ENCODE data around the gene KAZN.

Gene KAZN

DNA sequence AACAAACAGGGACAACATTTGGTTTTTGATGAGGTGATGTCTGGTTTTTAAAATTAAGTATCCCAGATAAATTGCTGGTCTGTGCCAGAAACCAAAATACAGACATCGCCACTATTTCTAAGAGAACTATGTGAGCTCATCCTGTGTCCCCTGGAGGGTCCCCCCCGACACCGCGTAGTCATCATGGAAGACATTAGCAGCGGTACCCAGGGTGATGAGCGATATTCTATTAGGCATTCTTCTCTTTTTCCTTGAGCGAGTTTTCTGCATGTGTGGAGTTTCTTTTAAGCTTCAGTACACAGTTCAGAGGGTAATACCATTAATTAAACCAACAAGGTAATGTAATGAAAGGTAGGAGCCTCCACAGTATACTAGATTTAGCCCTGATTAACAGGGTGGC lies 26.5 kb downstream of the KAZN start:
- H3K36me3 ChIP-seq (ENCODE audit: control insufficient read depth, insufficient read depth, low read length) = no peaks in the 10 kb centered on the region
- no peak for DNase-seq
- no peaks in the 10 kb centered on the region for H3K4me1 ChIP-seq (ENCODE audit: control insufficient read depth, insufficient read depth, low read length, poor library complexity, severe bottlenecking)
- no peaks in the 10 kb centered on the region for H3K9me3 ChIP-seq (ENCODE audit: control insufficient read depth, low read length)
- H3K27me3 ChIP-seq (replicated peaks; ENCODE audit: control insufficient read depth, insufficient read depth, low read length, poor library complexity, severe bottlenecking) = no peaks in the 10 kb centered on the region
- H3K4me3 ChIP-seq (ENCODE audit: insufficient read depth, low read depth, low read length, poor library complexity, severe bottlenecking) = no peak overlapping the region
- no peak overlapping the region for H3K27ac ChIP-seq (ENCODE audit: insufficient read depth, low read length, poor library complexity, severe bottlenecking)

DNA sequence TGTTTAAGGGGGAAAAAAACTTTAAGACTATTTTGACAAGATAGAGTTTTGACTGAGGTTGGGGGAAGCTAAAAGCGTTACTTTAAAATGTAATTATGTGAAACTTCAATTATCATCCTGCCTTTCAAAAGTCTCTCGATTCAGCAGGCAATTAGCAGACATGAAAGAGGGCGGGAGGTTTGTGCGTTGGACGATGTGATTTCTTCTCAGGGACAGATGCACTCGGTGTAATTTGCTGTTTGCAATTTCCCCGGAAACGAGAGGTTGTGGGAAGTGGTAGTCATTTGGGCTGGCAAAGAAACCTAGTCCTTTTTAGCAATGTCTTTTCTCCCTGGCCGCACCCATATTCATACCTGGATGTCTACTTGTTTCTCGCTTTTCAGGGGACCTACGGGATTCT lies 27.1 kb downstream of the KAZN start:
- Histone ChIP-seq H3K9me3 (ENCODE audit: control insufficient read depth, low read length) (no peaks in the 10 kb centered on the region), H3K27ac (ENCODE audit: insufficient read depth, low read length, poor library complexity, severe bottlenecking) (no peak overlapping the region), H3K4me1 (ENCODE audit: control insufficient read depth, insufficient read depth, low read length, poor library complexity, severe bottlenecking) (no peaks in the 10 kb centered on the region), H3K36me3 (ENCODE audit: control insufficient read depth, insufficient read depth, low read length) (no peaks in the 10 kb centered on the region), H3K4me3 (ENCODE audit: insufficient read depth, low read depth, low read length, poor library complexity, severe bottlenecking) (no peak overlapping the region), H3K27me3 (replicated peaks; ENCODE audit: control insufficient read depth, insufficient read depth, low read length, poor library complexity, severe bottlenecking) (no peaks in the 10 kb centered on the region)
- no peak for DNase-seq

DNA sequence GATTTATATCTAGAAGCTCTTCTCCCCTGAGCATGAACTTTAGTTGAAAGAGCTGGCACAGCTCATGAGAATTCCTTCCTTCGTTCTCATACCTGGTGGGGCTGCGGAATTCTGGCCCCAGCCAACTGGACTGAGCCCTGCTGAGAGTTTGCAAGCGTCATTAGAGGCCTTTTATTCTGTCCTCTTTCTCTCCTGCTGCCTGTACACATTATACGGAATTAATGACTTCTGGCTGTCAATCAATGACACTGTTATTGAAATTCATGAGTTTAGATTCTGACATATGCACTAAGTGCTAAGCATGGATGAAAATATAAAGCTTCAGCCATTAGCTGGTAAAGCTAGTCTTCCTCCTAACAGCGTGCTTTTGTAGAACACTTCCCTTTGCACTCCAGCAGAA lies 27.5 kb downstream of the KAZN start:
- H3K27ac ChIP-seq (ENCODE audit: insufficient read depth, low read length, poor library complexity, severe bottlenecking) = no peak overlapping the region
- no peaks in the 10 kb centered on the region for H3K27me3 ChIP-seq (replicated peaks; ENCODE audit: control insufficient read depth, insufficient read depth, low read length, poor library complexity, severe bottlenecking)
- no peak for DNase-seq
- H3K4me1 ChIP-seq (ENCODE audit: control insufficient read depth, insufficient read depth, low read length, poor library complexity, severe bottlenecking) = no peaks in the 10 kb centered on the region
- no peaks in the 10 kb centered on the region for H3K36me3 ChIP-seq (ENCODE audit: control insufficient read depth, insufficient read depth, low read length)
- H3K4me3 ChIP-seq (ENCODE audit: insufficient read depth, low read depth, low read length, poor library complexity, severe bottlenecking) = no peak overlapping the region
- no peaks in the 10 kb centered on the region for H3K9me3 ChIP-seq (ENCODE audit: control insufficient read depth, low read length)

DNA sequence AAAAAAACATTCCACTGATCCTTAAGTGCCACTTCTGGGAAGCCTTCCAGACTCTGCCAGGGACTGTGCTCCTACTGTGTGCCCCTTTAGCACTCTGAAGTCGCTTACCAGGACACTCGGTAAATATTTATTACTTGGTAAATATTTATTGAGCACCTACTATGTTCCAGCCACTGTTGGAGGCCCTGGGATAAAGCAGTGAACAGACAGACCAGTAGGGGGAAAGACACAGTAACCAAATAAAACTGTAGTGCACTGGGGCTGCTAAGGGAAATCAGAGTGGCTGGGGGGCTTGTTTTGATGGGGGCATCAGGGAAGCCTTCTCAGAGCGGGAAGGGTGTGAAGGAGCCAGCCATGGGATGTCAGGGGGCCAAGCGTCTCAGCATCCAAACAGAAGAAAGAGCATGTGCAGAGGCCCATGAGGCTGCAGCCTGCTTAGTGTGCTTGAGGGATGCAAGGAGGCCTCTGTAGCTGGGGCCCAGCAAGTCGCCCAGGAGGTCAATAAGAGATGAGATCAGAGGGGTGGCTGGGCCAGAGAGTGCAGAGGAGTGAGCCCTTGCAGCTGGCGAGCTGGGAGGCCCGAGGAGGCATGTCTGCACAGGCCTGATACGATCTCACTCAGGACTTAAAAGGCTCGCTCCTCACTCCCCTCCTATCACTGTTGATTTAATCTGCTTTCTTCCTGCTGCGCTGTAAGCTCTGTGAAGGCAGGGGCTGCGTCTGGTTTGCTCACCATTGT lies 28.6 kb downstream of the KAZN start:
- no peaks in the 10 kb centered on the region for H3K4me1 ChIP-seq (ENCODE audit: control insufficient read depth, insufficient read depth, low read length, poor library complexity, severe bottlenecking)
- no peaks in the 10 kb centered on the region for H3K9me3 ChIP-seq (ENCODE audit: control insufficient read depth, low read length)
- no peak for DNase-seq
- H3K27me3 ChIP-seq (replicated peaks; ENCODE audit: control insufficient read depth, insufficient read depth, low read length, poor library complexity, severe bottlenecking) = no peaks in the 10 kb centered on the region
- H3K4me3 ChIP-seq (ENCODE audit: insufficient read depth, low read depth, low read length, poor library complexity, severe bottlenecking) = no peak overlapping the region
- no peak overlapping the region for H3K27ac ChIP-seq (ENCODE audit: insufficient read depth, low read length, poor library complexity, severe bottlenecking)
- no peaks in the 10 kb centered on the region for H3K36me3 ChIP-seq (ENCODE audit: control insufficient read depth, insufficient read depth, low read length)

DNA sequence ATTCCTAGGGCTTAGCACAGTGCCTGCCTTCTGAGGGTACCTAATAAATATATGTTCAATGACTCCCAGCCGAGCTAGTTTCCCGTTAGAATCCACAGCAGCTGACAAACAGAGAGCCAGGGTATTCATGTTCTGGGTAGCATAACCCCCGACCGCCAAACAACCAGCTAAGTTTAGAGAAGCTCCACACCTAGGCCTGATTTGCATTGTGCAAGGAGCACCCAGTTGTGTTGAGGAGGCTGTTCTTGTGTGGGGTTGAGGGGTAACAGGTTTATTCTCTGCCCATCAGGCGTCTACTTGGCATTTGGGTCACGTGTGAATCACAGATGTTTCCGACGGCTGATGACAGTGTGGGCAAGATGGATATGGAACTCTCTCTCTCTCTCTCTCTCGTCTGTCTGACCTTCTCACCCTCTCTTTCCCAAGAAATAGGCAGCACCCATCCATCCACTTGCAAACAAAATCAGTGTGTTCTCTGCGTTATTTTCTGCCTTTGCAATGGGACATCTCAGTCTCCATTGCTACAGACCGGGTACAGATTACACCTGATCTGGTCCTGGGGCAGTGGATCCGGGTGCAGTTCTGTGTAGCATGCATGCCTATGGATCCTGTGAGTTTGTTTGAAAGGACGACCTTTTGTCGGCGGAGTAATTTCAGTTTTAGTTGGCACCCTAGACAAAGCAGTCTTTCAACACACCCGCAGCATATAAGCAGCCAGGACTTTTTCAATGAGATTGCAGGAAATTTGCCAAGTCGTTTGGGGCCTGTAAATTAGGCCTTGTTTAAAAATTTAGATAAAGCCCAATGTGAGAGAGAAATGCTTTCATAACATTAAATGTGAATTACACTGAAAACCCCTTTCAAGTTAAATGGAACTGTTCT lies 29.4 kb downstream of the KAZN start:
- Histone ChIP-seq H3K9me3 (ENCODE audit: control insufficient read depth, low read length) (no peaks in the 10 kb centered on the region), H3K4me3 (ENCODE audit: insufficient read depth, low read depth, low read length, poor library complexity, severe bottlenecking) (no peak overlapping the region), H3K4me1 (ENCODE audit: control insufficient read depth, insufficient read depth, low read length, poor library complexity, severe bottlenecking) (no peaks in the 10 kb centered on the region), H3K27ac (ENCODE audit: insufficient read depth, low read length, poor library complexity, severe bottlenecking) (no peak overlapping the region), H3K36me3 (ENCODE audit: control insufficient read depth, insufficient read depth, low read length) (no peaks in the 10 kb centered on the region), H3K27me3 (replicated peaks; ENCODE audit: control insufficient read depth, insufficient read depth, low read length, poor library complexity, severe bottlenecking) (no peaks in the 10 kb centered on the region)
- DNase-seq = no peak

DNA sequence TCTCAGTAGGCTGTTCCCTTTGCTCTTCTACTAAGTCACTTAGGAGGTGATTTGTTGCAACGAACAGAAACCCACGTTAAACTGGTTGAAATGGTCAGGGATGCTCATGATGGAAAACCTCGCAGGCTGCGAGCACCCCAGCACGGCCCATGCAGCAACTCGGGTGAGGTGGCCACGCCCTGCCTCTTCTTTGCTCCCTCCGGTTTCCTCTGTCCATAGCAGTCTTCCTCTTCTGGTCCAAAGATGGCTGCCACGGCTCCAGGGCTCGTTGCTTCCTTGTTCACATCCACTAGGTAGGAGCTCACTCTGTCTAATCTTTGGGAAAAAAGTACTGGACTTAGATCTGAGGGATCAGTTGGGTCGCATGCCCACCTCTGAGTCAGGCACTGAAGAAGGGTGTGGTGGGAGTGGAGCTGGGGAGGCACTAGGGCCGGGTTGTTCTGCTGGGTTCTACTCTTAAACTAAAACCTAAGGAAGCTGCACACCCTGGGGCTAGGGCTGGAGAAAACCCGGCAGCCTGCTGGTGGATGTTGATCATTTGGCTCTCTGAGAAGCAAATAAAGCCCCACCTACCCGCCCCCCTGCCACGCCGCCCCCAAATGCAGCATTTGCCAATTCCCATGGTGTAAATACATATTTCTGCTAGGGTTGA lies 31.0 kb downstream of the KAZN start:
- Histone ChIP-seq H3K27me3 (replicated peaks; ENCODE audit: control insufficient read depth, insufficient read depth, low read length, poor library complexity, severe bottlenecking) (no peaks in the 10 kb centered on the region), H3K36me3 (ENCODE audit: control insufficient read depth, insufficient read depth, low read length) (no peaks in the 10 kb centered on the region), H3K9me3 (ENCODE audit: control insufficient read depth, low read length) (no peaks in the 10 kb centered on the region), H3K4me3 (ENCODE audit: insufficient read depth, low read depth, low read length, poor library complexity, severe bottlenecking) (no peak overlapping the region), H3K27ac (ENCODE audit: insufficient read depth, low read length, poor library complexity, severe bottlenecking) (no peak overlapping the region), H3K4me1 (ENCODE audit: control insufficient read depth, insufficient read depth, low read length, poor library complexity, severe bottlenecking) (no peaks in the 10 kb centered on the region)
- no peak for DNase-seq

DNA sequence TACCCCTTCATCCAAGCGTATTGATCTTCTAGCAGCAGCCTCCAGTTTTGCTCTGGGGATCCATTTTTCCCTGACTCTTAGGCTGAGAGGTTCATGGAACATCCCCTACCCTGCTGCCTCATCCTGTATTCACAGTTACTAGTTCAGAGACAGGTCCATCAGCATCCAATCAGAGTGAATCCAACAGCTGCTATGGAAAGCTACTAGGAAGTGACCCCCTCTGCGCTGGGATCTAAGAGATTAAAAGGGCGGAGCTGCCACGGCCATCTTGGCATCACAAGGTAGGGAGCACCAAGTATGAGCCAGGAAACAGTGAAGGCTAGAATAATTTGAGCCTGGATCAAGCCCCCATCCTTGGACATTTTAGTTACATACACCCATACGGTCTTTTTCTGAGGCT lies 32.5 kb downstream of the KAZN start:
- Histone ChIP-seq H3K27ac (ENCODE audit: insufficient read depth, low read length, poor library complexity, severe bottlenecking) (no peak overlapping the region), H3K4me3 (ENCODE audit: insufficient read depth, low read depth, low read length, poor library complexity, severe bottlenecking) (no peak overlapping the region), H3K36me3 (ENCODE audit: control insufficient read depth, insufficient read depth, low read length) (no peaks in the 10 kb centered on the region), H3K4me1 (ENCODE audit: control insufficient read depth, insufficient read depth, low read length, poor library complexity, severe bottlenecking) (no peaks in the 10 kb centered on the region), H3K27me3 (replicated peaks; ENCODE audit: control insufficient read depth, insufficient read depth, low read length, poor library complexity, severe bottlenecking) (no peaks in the 10 kb centered on the region), H3K9me3 (ENCODE audit: control insufficient read depth, low read length) (no peaks in the 10 kb centered on the region)
- DNase-seq = no peak

DNA sequence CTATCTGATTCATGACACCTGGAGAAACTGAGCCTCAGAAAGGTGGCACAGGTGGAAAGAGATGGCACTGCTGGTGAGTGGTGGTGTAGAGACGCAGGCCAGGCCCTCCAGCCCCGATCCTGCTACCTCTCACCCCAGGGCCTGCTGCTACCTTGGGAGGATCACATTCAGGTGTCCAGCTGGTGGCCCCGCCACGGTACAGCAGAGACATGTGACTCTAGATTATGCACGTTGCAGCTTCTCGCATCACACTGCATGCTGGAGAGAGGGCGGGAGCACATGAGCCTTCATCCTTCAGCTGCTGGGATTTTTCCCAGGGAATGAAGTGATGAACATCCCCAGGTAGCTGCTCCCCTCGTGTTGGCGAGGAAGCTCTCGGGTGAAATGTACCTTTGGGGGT lies 32.9 kb downstream of the KAZN start:
- no peak overlapping the region for H3K27ac ChIP-seq (ENCODE audit: insufficient read depth, low read length, poor library complexity, severe bottlenecking)
- no peaks in the 10 kb centered on the region for H3K9me3 ChIP-seq (ENCODE audit: control insufficient read depth, low read length)
- H3K36me3 ChIP-seq (ENCODE audit: control insufficient read depth, insufficient read depth, low read length) = no peaks in the 10 kb centered on the region
- H3K4me3 ChIP-seq (ENCODE audit: insufficient read depth, low read depth, low read length, poor library complexity, severe bottlenecking) = no peak overlapping the region
- no peaks in the 10 kb centered on the region for H3K4me1 ChIP-seq (ENCODE audit: control insufficient read depth, insufficient read depth, low read length, poor library complexity, severe bottlenecking)
- no peaks in the 10 kb centered on the region for H3K27me3 ChIP-seq (replicated peaks; ENCODE audit: control insufficient read depth, insufficient read depth, low read length, poor library complexity, severe bottlenecking)
- DNase-seq = no peak

DNA sequence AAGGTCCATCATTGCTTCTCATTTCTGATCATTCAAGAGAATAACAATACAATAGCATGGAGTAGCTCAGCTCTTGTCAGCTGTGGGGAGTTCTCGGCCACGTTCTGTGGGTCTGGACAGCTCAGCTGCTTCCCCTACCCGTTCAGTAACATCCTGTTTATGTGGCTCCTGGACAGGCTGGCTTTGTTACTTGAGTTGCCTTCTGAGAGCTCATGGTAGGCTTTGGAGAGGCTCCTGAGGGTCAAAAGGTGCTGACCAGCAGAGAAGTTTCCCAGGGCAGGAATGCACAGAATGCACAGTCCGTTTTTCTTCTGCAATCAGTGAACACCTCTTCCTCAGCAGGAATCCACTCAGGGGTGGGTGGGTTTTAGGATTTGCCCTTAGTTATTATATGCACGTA lies 36.0 kb downstream of the KAZN start:
- Histone ChIP-seq H3K4me3 (ENCODE audit: insufficient read depth, low read depth, low read length, poor library complexity, severe bottlenecking) (no peak overlapping the region), H3K36me3 (ENCODE audit: control insufficient read depth, insufficient read depth, low read length) (no peaks in the 10 kb centered on the region), H3K27me3 (replicated peaks; ENCODE audit: control insufficient read depth, insufficient read depth, low read length, poor library complexity, severe bottlenecking) (no peaks in the 10 kb centered on the region), H3K4me1 (ENCODE audit: control insufficient read depth, insufficient read depth, low read length, poor library complexity, severe bottlenecking) (no peaks in the 10 kb centered on the region), H3K9me3 (ENCODE audit: control insufficient read depth, low read length) (no peaks in the 10 kb centered on the region), H3K27ac (ENCODE audit: insufficient read depth, low read length, poor library complexity, severe bottlenecking) (no peak overlapping the region)
- no peak for DNase-seq

DNA sequence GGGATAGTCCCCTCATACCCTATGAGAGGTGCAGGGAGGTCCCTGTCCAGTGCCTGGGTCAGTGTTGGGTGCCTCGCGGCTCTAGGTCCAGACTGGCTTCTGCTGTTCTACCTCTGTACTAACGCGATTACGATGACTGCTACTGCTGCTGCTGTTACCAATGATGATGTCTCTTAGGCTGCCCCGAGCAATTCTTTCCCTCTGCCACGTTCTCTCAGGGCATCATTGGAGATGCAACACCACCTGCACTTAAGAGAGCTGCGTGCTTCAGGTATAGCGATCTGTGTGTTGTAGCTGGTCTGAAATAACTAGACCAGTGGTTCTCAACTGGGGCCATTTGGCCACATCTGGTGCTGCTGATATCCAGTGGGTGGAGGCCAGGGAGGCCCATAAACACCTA lies 36.9 kb downstream of the KAZN start:
- Histone ChIP-seq H3K27me3 (replicated peaks; ENCODE audit: control insufficient read depth, insufficient read depth, low read length, poor library complexity, severe bottlenecking) (no peaks in the 10 kb centered on the region), H3K27ac (ENCODE audit: insufficient read depth, low read length, poor library complexity, severe bottlenecking) (no peak overlapping the region), H3K4me1 (ENCODE audit: control insufficient read depth, insufficient read depth, low read length, poor library complexity, severe bottlenecking) (no peaks in the 10 kb centered on the region), H3K36me3 (ENCODE audit: control insufficient read depth, insufficient read depth, low read length) (no peaks in the 10 kb centered on the region), H3K9me3 (ENCODE audit: control insufficient read depth, low read length) (no peaks in the 10 kb centered on the region), H3K4me3 (ENCODE audit: insufficient read depth, low read depth, low read length, poor library complexity, severe bottlenecking) (no peak overlapping the region)
- no peak for DNase-seq
